Occipital lobe (tissue), 2 donors: ENCODE measurements around the gene TPPP. TPM values are rescaled to one million over a fixed set of nuclear protein-coding genes. Genes with fewer than 3 reads are reported as not detected.
"Not testable (repeated sequence)": the region's sequence is repeated elsewhere in the genome, so short reads cannot be mapped to it uniquely, and the experiment has no call there.

Experiments used
- DNase-seq: peaks from one replicate; lab custom pipeline; 2025; lab: John Stamatoyannopoulos, UW
- total RNA-seq: library from RNA; depleted of rRNA; stranded (reverse); fragments of >200 nt; gene quantifications from one replicate; pipeline ENCODE4 v1.2.3, GENCODE V29; 2014

TPPP gene
- 16.2 TPM for total RNA-seq

- peak; percentile 96 for DNase-seq
Observed at GRCh38 chr5:693271-694041, at the start of gene TPPP. Gene TPPP (minus strand): TSS chr5:693352. CDS start chr5:678060, 15,292 bp downstream.

- DNase-seq, result not testable (repeated sequence)
Observed at GRCh38 chr5:742276-742675, 49.1 kb upstream of the TPPP start.

- not testable (repeated sequence) for DNase-seq
Observed at GRCh38 chr5:734145-734544, 41.0 kb upstream of the TPPP start.

GRCh38 chr5:732754-733454 is 39.8 kb upstream of the TPPP start:
- DNase-seq, result not testable (repeated sequence)

GRCh38 chr5:729225-729624 is 36.1 kb upstream of the TPPP start:
- not testable (repeated sequence) for DNase-seq

GRCh38 chr5:727087-727486 is 33.9 kb upstream of the TPPP start:
- DNase-seq, result not testable (repeated sequence)

GRCh38 chr5:723865-724264 is 30.7 kb upstream of the TPPP start:
- not testable (repeated sequence) for DNase-seq

GRCh38 chr5:723309-723708 is 30.2 kb upstream of the TPPP start:
- DNase-seq, result not testable (repeated sequence)

GRCh38 chr5:719379-719778 is 26.2 kb upstream of the TPPP start:
- DNase-seq, result not testable (repeated sequence)

- DNase-seq, result no peak
Observed at GRCh38 chr5:717143-717542, 24.0 kb upstream of the TPPP start.

GRCh38 chr5:716740-717139 is 23.6 kb upstream of the TPPP start:
- not testable (repeated sequence) for DNase-seq

- DNase-seq, result not testable (repeated sequence)
Observed at GRCh38 chr5:715636-716035, 22.5 kb upstream of the TPPP start.

- DNase-seq, result not testable (repeated sequence)
Observed at GRCh38 chr5:714215-715118, 21.3 kb upstream of the TPPP start.

GRCh38 chr5:713686-714085 is 20.5 kb upstream of the TPPP start:
- not testable (repeated sequence) for DNase-seq

GRCh38 chr5:708848-709517 is 15.8 kb upstream of the TPPP start:
- not testable (repeated sequence) for DNase-seq

- not testable (repeated sequence) for DNase-seq
Observed at GRCh38 chr5:708374-708773, 15.2 kb upstream of the TPPP start.

GRCh38 chr5:706127-706526 is 13.0 kb upstream of the TPPP start:
- not testable (repeated sequence) for DNase-seq

GRCh38 chr5:696753-697702 is 3.9 kb upstream of the TPPP start:
- not testable (repeated sequence) for DNase-seq

GRCh38 chr5:696191-696590 is 3.0 kb upstream of the TPPP start:
- DNase-seq, result not testable (repeated sequence)

GRCh38 chr5:695475-695874 is 2.3 kb upstream of the TPPP start:
- DNase-seq, result not testable (repeated sequence)
